HL-60/S4 treated with phorbol 12-myristate 13-acetate at 8.2 ng/mL for 4 days and 3 days (cell line): Measurements from ENCODE around the gene RIMBP3C.
"Not testable (repeated sequence)": the region's sequence is repeated elsewhere in the genome, so short reads cannot be mapped to it uniquely, and the experiment has no call there.

Source experiments
- in situ Hi-C: fragments of 300-500 bp; cut with MboI; formaldehyde crosslinking; loops from 2 replicates; pipeline ENCODE4 v1.15.0; 2022; ENCODE audit warnings: low sequenced_read_pairs

The RIMBP3C gene

GRCh38 chr22:21532863-21533648, 18.2 kb downstream of the RIMBP3C start:
- in situ Hi-C loops, result not testable (repeated sequence)

- in situ Hi-C loops, result not testable (repeated sequence)
These were observed 19.7 kb downstream of the RIMBP3C start for GRCh38 chr22:21531525-21531924.

DNA sequence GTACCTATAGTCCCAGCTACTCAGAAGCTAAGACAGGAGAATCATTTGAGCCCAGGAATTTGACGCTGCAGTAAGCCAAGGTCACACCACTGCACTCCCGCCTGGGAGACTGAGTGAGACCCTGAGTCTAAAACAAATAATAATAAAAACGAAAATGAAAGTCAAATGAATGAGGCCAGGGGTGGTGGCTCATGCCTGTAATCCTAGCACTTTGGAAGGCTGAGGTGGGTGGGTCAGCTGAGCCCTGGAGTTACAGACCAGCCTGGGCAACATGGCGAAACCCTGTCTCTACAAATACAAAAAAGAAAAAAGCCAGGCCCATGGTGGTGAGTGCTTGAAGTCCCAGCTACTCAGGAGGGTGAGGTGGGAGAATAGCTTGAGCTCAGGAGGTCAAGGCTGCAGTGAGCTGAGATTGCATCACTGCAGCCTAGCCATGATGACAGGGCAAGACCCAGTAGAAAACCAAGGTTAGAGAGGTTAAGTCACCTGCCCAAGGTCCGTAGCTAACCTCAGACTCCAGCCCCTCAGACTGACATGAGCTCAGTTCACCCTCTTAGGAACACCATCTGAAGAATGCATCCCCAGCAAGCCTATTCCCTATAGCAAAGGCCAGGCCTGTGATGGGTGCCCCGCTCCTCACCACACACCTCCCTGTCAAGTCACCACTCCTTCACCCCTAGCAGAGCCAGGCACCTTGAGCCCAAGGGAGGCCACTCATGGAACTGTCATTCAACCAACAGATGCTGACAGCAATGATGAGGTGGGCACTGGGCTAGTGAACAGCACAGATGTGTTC, 24.4 kb downstream of the RIMBP3C start:
- in situ Hi-C loops, result not testable (repeated sequence)

- in situ Hi-C loops, result not testable (repeated sequence)
These were observed 34.1 kb downstream of the RIMBP3C start for GRCh38 chr22:21516970-21517764.

GRCh38 chr22:21516522-21516921, 34.7 kb downstream of the RIMBP3C start:
- in situ Hi-C loops, result not testable (repeated sequence)

DNA sequence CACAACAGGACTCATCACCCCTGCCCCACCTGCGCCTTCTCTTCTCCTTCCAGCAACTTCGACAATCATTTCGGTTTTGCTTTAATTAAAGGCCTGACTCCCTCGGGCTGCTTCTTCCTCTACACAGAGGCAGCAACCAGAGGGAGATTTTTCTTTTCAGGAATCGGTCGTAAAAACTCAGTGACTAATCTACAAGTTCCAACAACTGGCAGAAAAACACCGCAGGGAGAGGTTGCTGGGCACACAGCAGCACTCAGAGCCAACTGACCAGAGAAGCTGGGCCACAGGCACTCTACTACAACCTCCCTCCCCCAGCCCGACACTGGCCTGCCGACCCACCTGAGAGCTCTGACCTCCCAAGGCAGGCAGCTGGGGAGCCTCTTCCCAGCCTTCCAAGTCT, 36.0 kb downstream of the RIMBP3C start:
- in situ Hi-C loops, result not testable (repeated sequence)

- in situ Hi-C loops, result not testable (repeated sequence)
These were observed 37.1 kb downstream of the RIMBP3C start for GRCh38 chr22:21514117-21514516.

DNA sequence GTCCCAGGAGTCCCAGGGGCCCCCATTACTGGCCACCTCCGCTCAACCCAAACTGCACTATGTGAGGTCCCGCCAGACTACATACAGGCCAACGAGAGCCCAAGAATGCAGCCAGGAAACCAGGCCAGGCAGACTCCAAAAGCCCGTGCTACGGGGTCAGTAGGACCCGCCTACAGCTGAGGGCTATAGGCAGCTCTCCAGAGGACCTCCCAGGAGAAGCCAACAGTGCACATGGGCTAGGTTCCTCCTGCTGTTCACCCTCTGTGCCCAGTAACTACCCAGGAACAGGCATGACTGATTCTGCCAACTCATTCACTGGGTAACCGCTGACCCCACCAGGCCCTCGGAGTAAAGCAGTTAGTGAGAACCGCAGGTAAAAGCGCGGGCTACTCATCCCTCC, 39.2 kb downstream of the RIMBP3C start:
- in situ Hi-C loops, result not testable (repeated sequence)

DNA sequence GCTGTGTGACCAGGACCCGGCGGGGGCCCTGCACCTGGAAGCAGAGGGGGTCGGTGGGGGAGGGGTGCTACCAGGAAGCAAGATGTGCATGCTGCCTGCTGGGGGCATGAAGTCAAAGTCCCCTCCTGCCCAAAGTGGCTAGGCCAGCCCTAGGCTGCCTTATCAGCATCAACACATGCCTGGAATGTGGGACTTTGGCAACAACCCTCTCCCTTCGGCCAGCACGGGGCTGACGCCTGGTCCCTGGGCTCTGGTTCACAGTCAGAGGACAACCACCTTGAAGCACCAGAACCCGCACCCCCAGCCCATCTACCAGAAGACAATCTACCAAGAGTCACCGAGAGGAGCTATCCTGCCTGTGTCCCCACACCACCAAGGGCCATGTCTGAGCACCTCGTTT, 40.9 kb downstream of the RIMBP3C start:
- in situ Hi-C loops, result not testable (repeated sequence)

- in situ Hi-C loops, result not testable (repeated sequence)
These were observed 51.4 kb downstream of the RIMBP3C start for GRCh38 chr22:21499623-21500506.

DNA sequence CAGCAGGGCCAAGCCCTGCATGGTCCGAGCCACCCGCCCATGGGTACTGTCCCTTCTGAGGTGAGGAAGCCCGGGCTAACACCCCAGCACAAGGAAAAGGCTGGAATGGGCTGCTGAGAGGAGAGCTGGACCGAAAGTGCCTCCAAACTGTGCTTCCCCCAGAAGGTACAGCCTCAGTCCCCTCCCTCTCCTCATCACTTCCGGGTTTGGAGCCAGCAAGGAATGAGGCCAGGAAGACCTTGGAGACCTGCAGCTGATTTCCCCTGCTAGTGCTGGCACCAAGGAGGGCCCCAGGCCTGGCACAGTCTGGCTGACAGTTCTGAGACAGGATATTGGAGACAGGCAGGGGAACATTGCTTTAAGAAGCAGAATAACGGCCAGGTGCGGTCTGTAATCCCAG, 52.8 kb downstream of the RIMBP3C start:
- in situ Hi-C loops, result not testable (repeated sequence)

- in situ Hi-C loops, result not testable (repeated sequence)
These were observed 53.3 kb downstream of the RIMBP3C start for GRCh38 chr22:21497984-21498383.
